ENCODE measurements around the gene YES1. TPM values are rescaled to one million over a fixed set of nuclear protein-coding genes. Genes with fewer than 3 reads are reported as not detected.

The YES1 gene
- total and polyA plus RNA-seq, 2 of the 8 experiments (the other 6 are each of a cell fraction or from before 2014, with no cell fraction given): 14.8 to 94.3 TPM

DNA sequence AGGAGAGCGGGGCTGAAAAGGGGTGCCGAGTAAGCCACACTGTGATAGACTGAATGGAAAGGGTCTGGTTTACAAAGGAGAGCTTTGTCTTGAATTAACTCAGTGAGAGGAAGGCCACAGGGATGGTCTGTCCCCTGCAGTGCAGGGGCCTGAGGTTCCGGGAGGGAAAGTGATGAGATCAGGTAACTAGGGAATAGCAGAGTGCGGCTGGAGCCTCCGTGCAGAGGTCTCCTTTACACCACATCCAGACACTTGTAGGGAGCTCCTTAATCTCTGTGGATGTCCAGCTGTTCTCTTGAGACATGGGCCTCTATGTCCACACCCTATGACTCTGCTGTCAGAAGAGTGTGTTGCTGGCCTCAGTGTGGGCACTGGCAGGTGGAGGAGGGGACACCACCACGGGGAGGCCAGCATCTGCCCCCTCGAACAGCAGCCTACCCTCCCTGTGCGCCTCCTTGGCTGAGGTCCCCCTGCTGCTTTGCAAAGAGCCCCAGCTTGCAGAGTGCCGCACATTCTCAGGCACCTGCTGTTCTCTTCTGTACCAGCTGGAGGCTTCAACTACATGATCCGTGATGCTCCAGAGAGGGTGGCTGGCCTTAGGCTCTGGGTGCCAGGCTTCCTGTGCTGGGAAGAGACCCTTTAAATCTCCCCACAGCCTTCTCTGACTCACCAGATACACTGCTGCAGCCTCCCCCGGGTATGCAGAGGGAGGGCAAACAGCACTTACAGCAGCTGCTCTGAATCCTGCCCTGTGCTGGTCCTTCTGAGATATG lies 125.5 kb downstream of the YES1 start:
- H3K9me3 ChIP-seq (ENCODE audit: insufficient read depth in 2 of 2, low read depth in 1 of 2, low read length in 1 of 2): no peaks in the 10 kb centered on the region
- H3K23ac ChIP-seq (ENCODE audit: insufficient read length): no peak overlapping the region
- H3K4me2 ChIP-seq (ENCODE audit: insufficient read depth in 1 of 2, low read depth in 2 of 2, low read length in 2 of 2): peak overlapping the region; percentile 47 to 61
- no peak overlapping the region for H4K91ac ChIP-seq (replicated peaks; ENCODE audit: insufficient read length, low read length)
- H2AK5ac ChIP-seq (ENCODE audit: low read depth, low read length): no peak overlapping the region
- H3K56ac ChIP-seq (replicated peaks; ENCODE audit: insufficient read length, low read depth, low read length): no peak overlapping the region
- H4K20me1 ChIP-seq (replicated peaks in 1 of 2; ENCODE audit: control insufficient read depth in 1 of 2, insufficient read depth in 2 of 2, low read length in 2 of 2): peaks cover 4 to 9% of the 10 kb centered on the region in 2 experiments
- H3K36me3 ChIP-seq (ENCODE audit: control insufficient read depth in 2 of 4, insufficient read depth in 4 of 4, low read length in 3 of 4): peaks cover 6 to 21% (median 14%) of the 10 kb centered on the region in 4 experiments; a peak in 7 of 8 replicates
- peak overlapping the region; percentile 51 for H3K18ac ChIP-seq (ENCODE audit: extremely low read depth, low read length)
- H2BK15ac ChIP-seq (ENCODE audit: low read length): no peak overlapping the region
- DNase-seq (ENCODE audit: low read depth in 1 of 2, low spot score in 2 of 2): peak; percentile 29 to 66
- WGBS, 2 experiments (ENCODE audit: extremely low coverage in 1 of 2, insufficient coverage in 1 of 2, insufficient read length in 1 of 2, insufficient replicate concordance in 2 of 2, low coverage in 1 of 2, low lambda C conversion rate in 2 of 2, missing lambda C conversion rate in 1 of 2): 29% methylated on average over 11 of the region's 11 CpGs; no CpG with 5 or more reads in 1 of the 2 experiments
- no peaks in the 10 kb centered on the region for H3K79me1 ChIP-seq (ENCODE audit: low read depth, low read length)
- peaks cover 2% of the 10 kb centered on the region; the same call in 1 of the 2 replicates for H3K23me2 ChIP-seq (ENCODE audit: low read depth, low read length)
- peak overlapping the region in 3 of 4 experiments; percentile 11 to 33 (median 21); a peak in 3 of 8 replicates for H3K4me3 ChIP-seq (ENCODE audit: extremely low read depth in 1 of 4, insufficient read depth in 2 of 4, low read depth in 3 of 4, low read length in 4 of 4)
- no peak overlapping the region for H3K4ac ChIP-seq (replicated peaks; ENCODE audit: insufficient read length, low read depth, low read length)
- no peak overlapping the region for H3K14ac ChIP-seq (ENCODE audit: insufficient read length)
- no peak overlapping the region for H4K8ac ChIP-seq (ENCODE audit: extremely low read depth, insufficient read depth, low read length)
- no peak overlapping the region for H2BK120ac ChIP-seq (replicated peaks; ENCODE audit: low read depth, low read length)
- H2AFZ ChIP-seq (ENCODE audit: low read length): no peak overlapping the region
- H2BK5ac ChIP-seq (ENCODE audit: low read depth, low read length): no peak overlapping the region
- H4K5ac ChIP-seq (ENCODE audit: insufficient read length, low read depth, low read length): no peak overlapping the region
- peaks cover 7 to 19% (median 11%) of the 10 kb centered on the region in 4 experiments for H3K4me1 ChIP-seq (replicated peaks in 1 of 4; ENCODE audit: control insufficient read depth in 3 of 4, insufficient read depth in 4 of 4, low read length in 3 of 4)
- no peak overlapping the region for H3K9ac ChIP-seq (replicated peaks in 1 of 4; ENCODE audit: extremely low read depth in 1 of 4, low read depth in 3 of 4, low read length in 3 of 4)
- ChIA-PET CTCF (ENCODE audit: partially characterized antibody) (interaction anchor here (0.5 to 6.5 kb wide), 16 partner anchors 8 to 152 kb away, joined by 3 to 37 read pairs (median 4); partner anchors contain the start of genes ENOSF1 and TYMS), POLR2A (ENCODE audit: partially characterized antibody) (interaction anchor here (0.5 to 2.0 kb wide), 12 partner anchors 9 to 419 kb away, joined by 3 to 9 read pairs (median 4); partner anchors contain the start of genes ENOSF1, THOC1 and TYMS)
- no peak for FAIRE-seq
- peaks cover 0 to 4% (median 0%) of the 10 kb centered on the region in 4 experiments; a peak in 3 of 7 replicates for H3K27me3 ChIP-seq (replicated peaks in 1 of 4; ENCODE audit: control insufficient read depth in 3 of 4, extremely low read depth in 1 of 4, insufficient read depth in 3 of 4, low read length in 3 of 4)
- H2BK20ac ChIP-seq (ENCODE audit: low read length): no peak overlapping the region
- H2BK12ac ChIP-seq (ENCODE audit: low read depth, low read length): no peak overlapping the region
- H3K79me2 ChIP-seq (ENCODE audit: control insufficient read depth in 1 of 2, insufficient read depth in 2 of 2, low read length in 2 of 2): no peaks in the 10 kb centered on the region
- H3K27ac ChIP-seq (ENCODE audit: low read depth, low read length): no peak overlapping the region
- peak; percentile 62 for TF ChIP-seq NANOG (IDR thresholded peaks at IDR 0.05; ENCODE audit: insufficient read depth, low read depth, low read length, poor library complexity, severe bottlenecking)
- TF ChIP-seq SIN3A (conservative IDR thresholded peaks at IDR 0.05 in 1 of 2, IDR thresholded peaks at IDR 0.05 in 1 of 2; ENCODE audit: low read depth in 1 of 2, low read length in 2 of 2): peak in 1 of 2 experiments; percentile 27; a peak in 1 of 4 replicates
- TF ChIP-seq, protein P1, sequence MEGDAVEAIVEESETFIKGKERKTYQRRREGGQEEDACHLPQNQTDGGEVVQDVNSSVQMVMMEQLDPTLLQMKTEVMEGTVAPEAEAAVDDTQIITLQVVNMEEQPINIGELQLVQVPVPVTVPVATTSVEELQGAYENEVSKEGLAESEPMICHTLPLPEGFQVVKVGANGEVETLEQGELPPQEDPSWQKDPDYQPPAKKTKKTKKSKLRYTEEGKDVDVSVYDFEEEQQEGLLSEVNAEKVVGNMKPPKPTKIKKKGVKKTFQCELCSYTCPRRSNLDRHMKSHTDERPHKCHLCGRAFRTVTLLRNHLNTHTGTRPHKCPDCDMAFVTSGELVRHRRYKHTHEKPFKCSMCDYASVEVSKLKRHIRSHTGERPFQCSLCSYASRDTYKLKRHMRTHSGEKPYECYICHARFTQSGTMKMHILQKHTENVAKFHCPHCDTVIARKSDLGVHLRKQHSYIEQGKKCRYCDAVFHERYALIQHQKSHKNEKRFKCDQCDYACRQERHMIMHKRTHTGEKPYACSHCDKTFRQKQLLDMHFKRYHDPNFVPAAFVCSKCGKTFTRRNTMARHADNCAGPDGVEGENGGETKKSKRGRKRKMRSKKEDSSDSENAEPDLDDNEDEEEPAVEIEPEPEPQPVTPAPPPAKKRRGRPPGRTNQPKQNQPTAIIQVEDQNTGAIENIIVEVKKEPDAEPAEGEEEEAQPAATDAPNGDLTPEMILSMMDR (IDR thresholded peaks at IDR 0.05; ENCODE audit: control extremely low read depth in 1 of 3, insufficient read depth in 1 of 3, low read depth in 1 of 3, low read length in 3 of 3): peak; percentile 9 to 21 (median 14); a peak in 3 of 4 replicates
- peak in 1 of 2 experiments; percentile 34; a peak in 2 of 4 replicates for TF ChIP-seq RAD21 (IDR thresholded peaks at IDR 0.05 in 1 of 2, conservative IDR thresholded peaks at IDR 0.05 in 1 of 2; ENCODE audit: low read depth in 2 of 2, low read length in 2 of 2)
- TF ChIP-seq TEAD4 (IDR thresholded peaks at IDR 0.05; ENCODE audit: low read depth, low read length): peak; percentile 40; the same call in 1 of the 2 replicates
